SH-SY5Y (cell line): Measurements from ENCODE around the gene SHISA9.

Experiments
- GATA2 ChIP-seq: IDR thresholded peaks from 2 replicates; pipeline ENCODE4 v1.6.1; 2011; ENCODE audit warnings: mild to moderate bottlenecking, low read depth, low read length
- GATA3 ChIP-seq: IDR thresholded peaks from 2 replicates; pipeline ENCODE4 v1.6.1; 2011; ENCODE audit warnings: low read depth, mild to moderate bottlenecking, low read length, moderate library complexity

- TF ChIP-seq GATA2, result no peak
- TF ChIP-seq GATA3, result no peak
These were observed 155.2 kb downstream of the SHISA9 start for GRCh38 chr16:13056607-13057006.
